ENCODE data around the gene ASCL4.

ASCL4 gene

DNA sequence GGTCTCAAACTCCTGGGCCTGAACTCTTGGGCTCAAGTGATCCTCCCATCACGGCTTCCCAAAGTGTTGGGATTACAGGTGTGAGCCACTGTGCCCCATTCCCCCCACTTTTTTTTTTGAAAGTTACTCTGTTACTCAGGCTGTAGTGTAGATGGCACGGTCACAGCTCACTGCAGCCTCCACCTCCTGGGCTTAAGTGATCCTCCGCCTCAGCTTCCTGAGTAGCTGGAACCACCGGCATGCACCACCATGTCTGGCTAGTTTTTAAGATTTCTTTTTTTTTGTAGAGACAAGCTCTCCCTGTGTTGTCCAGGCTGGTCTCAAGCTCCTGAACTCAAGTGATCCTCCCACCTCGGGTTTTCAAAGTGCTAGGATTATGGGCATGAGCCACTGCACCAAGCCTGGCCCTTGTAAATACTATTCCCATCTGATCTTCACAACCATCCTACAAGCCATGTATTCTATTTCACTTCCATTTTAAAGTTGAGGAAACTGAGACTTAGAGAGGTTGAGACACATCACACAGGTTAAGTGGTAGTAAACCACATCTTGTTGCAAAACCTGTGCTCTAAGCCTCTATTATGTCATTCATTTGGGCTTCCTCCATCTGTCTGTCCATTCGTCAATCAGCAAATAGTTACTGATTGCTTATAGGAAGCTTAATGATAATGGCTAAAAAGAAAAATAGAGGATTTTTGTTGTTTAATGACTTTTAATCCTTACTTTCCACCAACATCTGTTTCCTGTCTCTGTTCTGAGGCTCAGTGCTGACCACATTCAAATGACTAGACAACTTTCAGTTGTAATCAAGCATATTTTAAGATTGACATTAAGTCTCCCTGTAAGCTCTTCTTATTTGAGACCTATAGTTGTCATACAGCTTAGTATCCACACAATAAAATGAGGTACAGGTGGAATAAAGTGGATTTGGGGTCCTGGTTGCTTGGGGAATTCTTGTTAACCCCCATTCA lies 9.2 kb downstream of the ASCL4 start:
- H3K4me2 ChIP-seq (ENCODE audit: low read length), result no peak overlapping the region
- no peaks in the 10 kb centered on the region for H3K27me3 ChIP-seq (ENCODE audit: insufficient read depth, low read length)
- TF ChIP-seq EZH2 (IDR thresholded peaks at IDR 0.05; ENCODE audit: borderline replicate concordance, low read length) (no peak), CTCF (IDR thresholded peaks at IDR 0.05; ENCODE audit: low read length) (no peak)
- no peak overlapping the region for H3K4me3 ChIP-seq (ENCODE audit: low read depth, low read length, poor library complexity, severe bottlenecking)
- no peaks in the 10 kb centered on the region for H3F3A ChIP-seq (ENCODE audit: insufficient read depth, low read length)
- no peak overlapping the region for H2AFZ ChIP-seq (ENCODE audit: low read length)
- no peaks in the 10 kb centered on the region for H3K4me1 ChIP-seq (ENCODE audit: insufficient read depth, low read length, severe bottlenecking)
- no peaks in the 10 kb centered on the region for H3K9me3 ChIP-seq (ENCODE audit: low read length)
- H3K79me2 ChIP-seq (ENCODE audit: insufficient read depth, low read length), result no peaks in the 10 kb centered on the region
- H3K27ac ChIP-seq (ENCODE audit: low read depth, low read length, poor library complexity, severe bottlenecking), result no peak overlapping the region
- H4K20me1 ChIP-seq (ENCODE audit: insufficient read depth, low read length), result no peaks in the 10 kb centered on the region
- no peak overlapping the region for H3K9ac ChIP-seq (ENCODE audit: low read length)
- H3K36me3 ChIP-seq (ENCODE audit: insufficient read depth, low read length), result no peaks in the 10 kb centered on the region
- no peaks in the 10 kb centered on the region for H3K9me2 ChIP-seq (ENCODE audit: low read depth, low read length)

- H4K20me1 ChIP-seq (ENCODE audit: insufficient read depth, low read length), result no peaks in the 10 kb centered on the region
- no peaks in the 10 kb centered on the region for H3F3A ChIP-seq (ENCODE audit: insufficient read depth, low read length)
- H3K36me3 ChIP-seq (ENCODE audit: insufficient read depth, low read length), result no peaks in the 10 kb centered on the region
- H3K9me2 ChIP-seq (ENCODE audit: low read depth, low read length), result no peaks in the 10 kb centered on the region
- H3K4me2 ChIP-seq (ENCODE audit: low read length), result no peak overlapping the region
- TF ChIP-seq EZH2 (IDR thresholded peaks at IDR 0.05; ENCODE audit: borderline replicate concordance, low read length), result no peak
- no peak for TF ChIP-seq CTCF (IDR thresholded peaks at IDR 0.05; ENCODE audit: low read length)
- no peak overlapping the region for H3K4me3 ChIP-seq (ENCODE audit: low read depth, low read length, poor library complexity, severe bottlenecking)
- H3K9me3 ChIP-seq (ENCODE audit: low read length), result no peaks in the 10 kb centered on the region
- no peak overlapping the region for H3K27ac ChIP-seq (ENCODE audit: low read depth, low read length, poor library complexity, severe bottlenecking)
- H3K27me3 ChIP-seq (ENCODE audit: insufficient read depth, low read length), result no peaks in the 10 kb centered on the region
- no peaks in the 10 kb centered on the region for H3K79me2 ChIP-seq (ENCODE audit: insufficient read depth, low read length)
- H2AFZ ChIP-seq (ENCODE audit: low read length), result no peak overlapping the region
- H3K9ac ChIP-seq (ENCODE audit: low read length), result no peak overlapping the region
- H3K4me1 ChIP-seq (ENCODE audit: insufficient read depth, low read length, severe bottlenecking), result no peaks in the 10 kb centered on the region
Observed at GRCh38 chr12:107788281-107788680, 13.8 kb downstream of the ASCL4 start.

- no peak overlapping the region for H3K4me3 ChIP-seq (ENCODE audit: low read depth, low read length, poor library complexity, severe bottlenecking)
- TF ChIP-seq CTCF (IDR thresholded peaks at IDR 0.05; ENCODE audit: low read length) (no peak), EZH2 (IDR thresholded peaks at IDR 0.05; ENCODE audit: borderline replicate concordance, low read length) (no peak)
- no peak overlapping the region for H2AFZ ChIP-seq (ENCODE audit: low read length)
- no peaks in the 10 kb centered on the region for H3K36me3 ChIP-seq (ENCODE audit: insufficient read depth, low read length)
- no peak overlapping the region for H3K4me2 ChIP-seq (ENCODE audit: low read length)
- no peaks in the 10 kb centered on the region for H3K9me3 ChIP-seq (ENCODE audit: low read length)
- H3K27me3 ChIP-seq (ENCODE audit: insufficient read depth, low read length), result no peaks in the 10 kb centered on the region
- no peak overlapping the region for H3K9ac ChIP-seq (ENCODE audit: low read length)
- no peak overlapping the region for H3K27ac ChIP-seq (ENCODE audit: low read depth, low read length, poor library complexity, severe bottlenecking)
- H3F3A ChIP-seq (ENCODE audit: insufficient read depth, low read length), result no peaks in the 10 kb centered on the region
- no peaks in the 10 kb centered on the region for H4K20me1 ChIP-seq (ENCODE audit: insufficient read depth, low read length)
- no peaks in the 10 kb centered on the region for H3K79me2 ChIP-seq (ENCODE audit: insufficient read depth, low read length)
- no peaks in the 10 kb centered on the region for H3K9me2 ChIP-seq (ENCODE audit: low read depth, low read length)
- H3K4me1 ChIP-seq (ENCODE audit: insufficient read depth, low read length, severe bottlenecking), result no peaks in the 10 kb centered on the region
Observed at GRCh38 chr12:107788690-107789458, 14.4 kb downstream of the ASCL4 start.
